IMR-90 (cell line): ENCODE results near the gene CYP46A1. TPM values are rescaled to one million over a fixed set of nuclear protein-coding genes. Genes with fewer than 3 reads are reported as not detected.

Source experiments
- ATAC-seq: fragments of 200-7000 bp; cut with Tn5 transposase; 2 replicates; pipeline ENCODE4 v1.9.1; 2020; ENCODE audit warnings: low read depth, mild to moderate bottlenecking, moderate library complexity
- BruUV-seq: library from RNA; stranded (reverse); fragments of 400-500 nt; replicated peaks from 2 replicates; lab custom pipeline; 2021; lab: Mats Ljungman, UMichigan
- CTCF ChIA-PET: fragments of 300-600 bp; formaldehyde crosslinking; extraction: SDS; loops from one replicate; lab custom pipeline; 2021; ENCODE audit warnings: antibody characterized with exemption; lab: Yijun Ruan, JAX
- POLR2A ChIA-PET: fragments of 300-600 bp; sonication (Branson Sonifier 250); formaldehyde crosslinking; loops from one replicate; lab custom pipeline; 2022; ENCODE audit warnings: antibody characterized with exemption; ENCODE audit not compliant: unreplicated experiment; lab: Charles Lee
- DNase-seq: peaks from one replicate; pipeline ENCODE4 v3.0.0; 2013
- H2AFZ ChIP-seq: replicated peaks from 2 replicates; pipeline ENCODE3; 2013; ENCODE audit warnings: low read length, mild to moderate bottlenecking; ENCODE audit not compliant: poor library complexity
- H2AK5ac ChIP-seq: 2 replicates; pipeline ENCODE4 v1.6.1; 2013; ENCODE audit warnings: low read depth, low read length, inconsistent platforms
- H2AK9ac ChIP-seq: replicated peaks from 2 replicates; pipeline ENCODE3; 2013; ENCODE audit warnings: mild to moderate bottlenecking, low read depth, low read length, moderate library complexity; ENCODE audit not compliant: poor library complexity
- H2BK120ac ChIP-seq: 2 replicates; pipeline ENCODE4 v1.6.1; 2013; ENCODE audit warnings: low read depth, low read length, inconsistent platforms
- H2BK15ac ChIP-seq: 3 replicates; pipeline ENCODE4 v1.6.1; 2013; ENCODE audit warnings: low read depth, low read length, inconsistent platforms
- H2BK20ac ChIP-seq: 2 replicates; pipeline ENCODE4 v1.6.1; 2013; ENCODE audit warnings: low read depth, mild to moderate bottlenecking, inconsistent platforms, low read length, moderate library complexity
- H2BK5ac ChIP-seq: 2 replicates; pipeline ENCODE4 v1.6.1; 2013; ENCODE audit warnings: mild to moderate bottlenecking, low read depth, low read length, inconsistent platforms; ENCODE audit not compliant: poor library complexity, severe bottlenecking
- H3K14ac ChIP-seq: replicated peaks from 2 replicates; pipeline ENCODE4 v1.6.1; 2013; ENCODE audit warnings: low read depth, low read length, inconsistent platforms
- H3K18ac ChIP-seq: 2 replicates; pipeline ENCODE4 v1.6.1; 2013; ENCODE audit warnings: low read depth, low read length, control low read depth
- H3K23ac ChIP-seq: 2 replicates; pipeline ENCODE4 v1.6.1; 2013; ENCODE audit warnings: low read depth, low read length, inconsistent platforms
- H3K27ac ChIP-seq: 2 replicates; pipeline ENCODE4 v1.5.1; 2013; ENCODE audit warnings: mild to moderate bottlenecking, control low read depth, low read length; ENCODE audit not compliant: insufficient read depth
- H3K27me3 ChIP-seq: 2 replicates; pipeline ENCODE4 v1.6.1; 2013; ENCODE audit warnings: low read length; ENCODE audit not compliant: control insufficient read depth, insufficient read depth
- H3K36me3 ChIP-seq: 2 replicates; pipeline ENCODE4 v1.6.1; 2013; ENCODE audit warnings: low read length, mixed read lengths; ENCODE audit not compliant: control insufficient read depth, insufficient read depth
- H3K4ac ChIP-seq: 2 replicates; pipeline ENCODE4 v1.6.1; 2013; ENCODE audit warnings: low read depth, low read length, inconsistent platforms
- H3K4me1 ChIP-seq: 2 replicates; pipeline ENCODE4 v1.6.1; 2013; ENCODE audit warnings: low read length, mixed read lengths; ENCODE audit not compliant: control insufficient read depth, insufficient read depth
- H3K4me2 ChIP-seq: 2 replicates; pipeline ENCODE4 v1.6.1; 2013; ENCODE audit warnings: low read depth, mild to moderate bottlenecking, control low read depth, low read length, moderate library complexity
- H3K4me3 ChIP-seq: 2 replicates; pipeline ENCODE4 v1.5.1; 2013; ENCODE audit warnings: low read depth, mild to moderate bottlenecking, control low read depth, low read length, moderate library complexity; ENCODE audit not compliant: insufficient read depth
- H3K56ac ChIP-seq: 2 replicates; pipeline ENCODE4 v1.6.1; 2013; ENCODE audit warnings: low read length, inconsistent platforms; ENCODE audit not compliant: insufficient read depth; ENCODE audit errors: extremely low read depth
- H3K79me1 ChIP-seq, 2 experiments: 2 replicates each; pipeline ENCODE4 v1.6.1; 2013; ENCODE audit warnings: low read length in 2 of 2, inconsistent platforms in 1 of 2, low read depth in 1 of 2
- H3K9ac ChIP-seq: 2 replicates; pipeline ENCODE4 v1.6.1; 2013; ENCODE audit warnings: low read depth, low read length, control low read depth
- H3K9me1 ChIP-seq: 2 replicates; pipeline ENCODE4 v1.6.1; 2013; ENCODE audit warnings: low read length, inconsistent platforms; ENCODE audit not compliant: insufficient read depth
- H3K9me3 ChIP-seq: 2 replicates; pipeline ENCODE4 v1.6.1; 2013; ENCODE audit warnings: low read length; ENCODE audit not compliant: control insufficient read depth, insufficient read depth
- H4K20me1 ChIP-seq: 2 replicates; pipeline ENCODE4 v1.6.1; 2013; ENCODE audit warnings: low read length, inconsistent platforms; ENCODE audit not compliant: insufficient read depth
- H4K5ac ChIP-seq: 2 replicates; pipeline ENCODE4 v1.6.1; 2013; ENCODE audit warnings: mild to moderate bottlenecking, low read depth, low read length, control low read depth
- H4K8ac ChIP-seq, 2 experiments: 2 replicates each; pipeline ENCODE4 v1.6.1; 2013; ENCODE audit warnings: low read depth in 2 of 2, low read length in 2 of 2, control low read depth in 1 of 2, inconsistent platforms in 1 of 2
- H4K91ac ChIP-seq: 2 replicates; pipeline ENCODE4 v1.6.1; 2013; ENCODE audit warnings: low read depth, low read length, inconsistent platforms; ENCODE audit not compliant: insufficient read depth
- BHLHE40 ChIP-seq: fragments of 150-350 bp; IDR thresholded peaks from 2 replicates; pipeline ENCODE4 v1.6.1; 2016; ENCODE audit warnings: mild to moderate bottlenecking, low read depth, low read length
- CEBPB ChIP-seq: IDR thresholded peaks from 2 replicates; pipeline ENCODE4 v1.6.1; 2012; ENCODE audit warnings: low read depth, low read length, improper control_type of control experiment
- CHD1 ChIP-seq: IDR thresholded peaks from 2 replicates; pipeline ENCODE4 v1.6.1; 2012; ENCODE audit warnings: low read depth, low read length, improper control_type of control experiment
- FOS ChIP-seq: fragments of 150-350 bp; IDR thresholded peaks from 2 replicates; pipeline ENCODE4 v1.6.1; 2016; ENCODE audit warnings: low read depth, low read length
- MAFK ChIP-seq: IDR thresholded peaks from 2 replicates; pipeline ENCODE4 v1.6.1; 2012; ENCODE audit warnings: low read depth, low read length, improper control_type of control experiment
- MAZ ChIP-seq: IDR thresholded peaks from 2 replicates; pipeline ENCODE4 v1.6.1; 2012; ENCODE audit warnings: low read depth, mild to moderate bottlenecking, low read length, improper control_type of control experiment, moderate library complexity, borderline replicate concordance
- MXI1 ChIP-seq: IDR thresholded peaks from 2 replicates; pipeline ENCODE4 v1.6.1; 2012; ENCODE audit warnings: low read depth, mild to moderate bottlenecking, low read length, moderate library complexity, borderline replicate concordance
- NFE2L2 ChIP-seq: fragments of 150-350 bp; IDR thresholded peaks from 2 replicates; pipeline ENCODE4 v1.6.1; 2016; ENCODE audit warnings: low read depth, mild to moderate bottlenecking, low read length
- POLR2A ChIP-seq: IDR thresholded peaks from 2 replicates; pipeline ENCODE4 v1.6.1; 2012; ENCODE audit warnings: mild to moderate bottlenecking, low read depth, low read length
- RAD21 ChIP-seq: IDR thresholded peaks from 2 replicates; pipeline ENCODE4 v1.6.1; 2012; ENCODE audit warnings: low read length, improper control_type of control experiment
- RCOR1 ChIP-seq: IDR thresholded peaks from 2 replicates; pipeline ENCODE4 v1.6.1; 2012; ENCODE audit warnings: mild to moderate bottlenecking, low read length, improper control_type of control experiment; ENCODE audit not compliant: insufficient replicate concordance
- RFX5 ChIP-seq: IDR thresholded peaks from 2 replicates; pipeline ENCODE4 v1.8.0; 2012; ENCODE audit warnings: low read depth, mild to moderate bottlenecking, low read length, moderate library complexity
- SMC3 ChIP-seq: fragments of 150-350 bp; IDR thresholded peaks from 2 replicates; pipeline ENCODE4 v1.6.1; 2016; ENCODE audit warnings: low read depth, mild to moderate bottlenecking, antibody characterized with exemption, low read length, moderate library complexity
- WGBS, 2 experiments: methylation state at CpG; one replicate each; pipeline versions ENCODE4 v1.1.5 to v1.1.7; 2013; ENCODE audit warnings: missing lambda C conversion rate in 2 of 2; ENCODE audit not compliant: insufficient read length in 1 of 2; ENCODE audit errors: extremely low coverage in 2 of 2; 5-methylcytosine and 5-hydroxymethylcytosine counted together
- dilution Hi-C: fragments of 300-500 bp; cut with HindIII; formaldehyde crosslinking; loops from one replicate; pipeline ENCODE4 v1.14.3; 2018; ENCODE audit warnings: low sequenced_read_pairs; ENCODE audit not compliant: unreplicated experiment
- in situ Hi-C: fragments of 300-500 bp; cut with MboI; formaldehyde crosslinking; loops from 3 replicates; pipeline ENCODE4 v1.14.3; 2019; ENCODE audit warnings: low sequenced_read_pairs, inconsistent platforms, mixed read lengths
- intact Hi-C: fragments of 100-400 bp; cut with micrococcal nuclease; formaldehyde crosslinking; loops from 2 replicates; pipeline ENCODE4 v1.10.0; 2022
- polyA plus RNA-seq, 3 experiments: library from polyadenylated mRNA; depleted of rRNA; stranded (reverse); fragments of >200 nt; gene quantifications; 2 replicates each; pipeline ENCODE4 v1.2.3, GENCODE V29; 2012; ENCODE audit warnings: low replicate concordance in 1 of 3
- total RNA-seq: library from RNA; depleted of rRNA; stranded (reverse); fragments of >200 nt; gene quantifications from 2 replicates; pipeline ENCODE4 v1.2.3, GENCODE V29; 2012
- TF ChIP-seq, protein P1 (sequence below): conservative IDR thresholded peaks from 2 replicates; pipeline ENCODE4 v1.5.1; 2012; ENCODE audit warnings: mild to moderate bottlenecking, low read depth, low read length, improper control_type of control experiment
- TF ChIP-seq, protein P2 (sequence below): fragments of 150-350 bp; IDR thresholded peaks from 2 replicates; pipeline ENCODE4 v1.6.1; 2017; ENCODE audit warnings: mild to moderate bottlenecking, antibody characterized with exemption, low read length, low read depth
- TF ChIP-seq, protein P3 (sequence below): fragments of 150-350 bp; IDR thresholded peaks from 2 replicates; pipeline ENCODE4 v1.6.1; 2016; ENCODE audit warnings: low read depth, mild to moderate bottlenecking, low read length, moderate library complexity, borderline replicate concordance

Gene CYP46A1
- total and polyA plus RNA-seq, 2 of the 4 experiments (the other 2 are of a cell fraction), result 0.18 to 0.31 TPM

DNA sequence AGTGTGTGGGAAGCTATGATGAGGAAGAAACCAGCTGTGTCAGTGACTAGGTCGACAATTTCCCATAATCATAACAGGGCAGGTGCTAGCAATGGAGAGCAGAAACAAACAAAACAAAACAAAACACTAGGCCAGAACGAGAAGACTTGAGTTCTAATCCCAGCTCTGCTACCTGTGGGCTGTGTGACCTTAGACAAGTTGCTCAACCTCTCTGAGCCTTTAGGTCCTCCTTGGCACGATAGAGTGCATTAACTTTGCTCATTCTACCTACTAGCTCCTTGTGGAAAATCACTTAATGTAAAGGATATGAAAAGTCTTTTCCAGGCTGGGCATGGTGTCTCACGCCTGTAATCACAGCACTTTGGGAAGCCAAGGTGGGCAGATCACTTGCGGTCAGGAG, 27.9 kb upstream of the CYP46A1 start:
- Histone ChIP-seq H2AK9ac (no peak overlapping the region), H2BK20ac (no peak overlapping the region), H3K27me3 (peaks cover 34% of the 10 kb centered on the region), H2BK15ac (no peak overlapping the region), H3K36me3 (no peaks in the 10 kb centered on the region), H2AFZ (no peak overlapping the region), H3K9ac (no peak overlapping the region), H4K20me1 (no peaks in the 10 kb centered on the region), H3K9me3 (no peaks in the 10 kb centered on the region), H3K27ac (no peak overlapping the region), H3K4me3 (no peak overlapping the region), H3K14ac (no peak overlapping the region), H2BK120ac (no peak overlapping the region), H2AK5ac (no peak overlapping the region), H3K9me1 (peaks cover 7% of the 10 kb centered on the region; the same call in 1 of the 2 replicates), H3K79me1 (no peaks in the 10 kb centered on the region), H3K18ac (no peak overlapping the region), H4K8ac (no peak overlapping the region), H3K56ac (no peak overlapping the region), H4K91ac (no peak overlapping the region), H3K23ac (no peak overlapping the region), H4K5ac (no peak overlapping the region), H3K4me1 (peaks cover 3% of the 10 kb centered on the region; the same call in 1 of the 2 replicates), H3K4me2 (no peak overlapping the region), H3K4ac (no peak overlapping the region), H2BK5ac (no peak overlapping the region)
- ChIA-PET POLR2A (no interaction called here), CTCF (no interaction called here)
- BruUV-seq, result no TSS peak
- in situ Hi-C loops, result no loop called here
- intact Hi-C loops, result no loop called here
- dilution Hi-C loops, result no loop called here
- ATAC-seq (no peak), DNase-seq (no peak)
- TF ChIP-seq MAFK, result no peak
- TF ChIP-seq SMC3, result no peak
- TF ChIP-seq RFX5, result no peak
- no peak for TF ChIP-seq CEBPB
- no peak for TF ChIP-seq RAD21
- TF ChIP-seq, protein P1, sequence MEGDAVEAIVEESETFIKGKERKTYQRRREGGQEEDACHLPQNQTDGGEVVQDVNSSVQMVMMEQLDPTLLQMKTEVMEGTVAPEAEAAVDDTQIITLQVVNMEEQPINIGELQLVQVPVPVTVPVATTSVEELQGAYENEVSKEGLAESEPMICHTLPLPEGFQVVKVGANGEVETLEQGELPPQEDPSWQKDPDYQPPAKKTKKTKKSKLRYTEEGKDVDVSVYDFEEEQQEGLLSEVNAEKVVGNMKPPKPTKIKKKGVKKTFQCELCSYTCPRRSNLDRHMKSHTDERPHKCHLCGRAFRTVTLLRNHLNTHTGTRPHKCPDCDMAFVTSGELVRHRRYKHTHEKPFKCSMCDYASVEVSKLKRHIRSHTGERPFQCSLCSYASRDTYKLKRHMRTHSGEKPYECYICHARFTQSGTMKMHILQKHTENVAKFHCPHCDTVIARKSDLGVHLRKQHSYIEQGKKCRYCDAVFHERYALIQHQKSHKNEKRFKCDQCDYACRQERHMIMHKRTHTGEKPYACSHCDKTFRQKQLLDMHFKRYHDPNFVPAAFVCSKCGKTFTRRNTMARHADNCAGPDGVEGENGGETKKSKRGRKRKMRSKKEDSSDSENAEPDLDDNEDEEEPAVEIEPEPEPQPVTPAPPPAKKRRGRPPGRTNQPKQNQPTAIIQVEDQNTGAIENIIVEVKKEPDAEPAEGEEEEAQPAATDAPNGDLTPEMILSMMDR, result no peak
- TF ChIP-seq NFE2L2, result no peak
- TF ChIP-seq, protein P2, sequence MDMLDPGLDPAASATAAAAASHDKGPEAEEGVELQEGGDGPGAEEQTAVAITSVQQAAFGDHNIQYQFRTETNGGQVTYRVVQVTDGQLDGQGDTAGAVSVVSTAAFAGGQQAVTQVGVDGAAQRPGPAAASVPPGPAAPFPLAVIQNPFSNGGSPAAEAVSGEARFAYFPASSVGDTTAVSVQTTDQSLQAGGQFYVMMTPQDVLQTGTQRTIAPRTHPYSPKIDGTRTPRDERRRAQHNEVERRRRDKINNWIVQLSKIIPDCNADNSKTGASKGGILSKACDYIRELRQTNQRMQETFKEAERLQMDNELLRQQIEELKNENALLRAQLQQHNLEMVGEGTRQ, result no peak
- no peak for TF ChIP-seq MAZ
- no peak for TF ChIP-seq FOS
- TF ChIP-seq BHLHE40, result no peak
- no peak for TF ChIP-seq CHD1
- TF ChIP-seq MXI1, result no peak
- TF ChIP-seq, protein P3, sequence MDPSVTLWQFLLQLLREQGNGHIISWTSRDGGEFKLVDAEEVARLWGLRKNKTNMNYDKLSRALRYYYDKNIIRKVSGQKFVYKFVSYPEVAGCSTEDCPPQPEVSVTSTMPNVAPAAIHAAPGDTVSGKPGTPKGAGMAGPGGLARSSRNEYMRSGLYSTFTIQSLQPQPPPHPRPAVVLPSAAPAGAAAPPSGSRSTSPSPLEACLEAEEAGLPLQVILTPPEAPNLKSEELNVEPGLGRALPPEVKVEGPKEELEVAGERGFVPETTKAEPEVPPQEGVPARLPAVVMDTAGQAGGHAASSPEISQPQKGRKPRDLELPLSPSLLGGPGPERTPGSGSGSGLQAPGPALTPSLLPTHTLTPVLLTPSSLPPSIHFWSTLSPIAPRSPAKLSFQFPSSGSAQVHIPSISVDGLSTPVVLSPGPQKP, result no peak
- TF ChIP-seq RCOR1, result no peak
- TF ChIP-seq POLR2A, result no peak
- 33% methylated on average over 1 of the region's 5 CpGs; no CpG with 5 or more reads in 1 of the 2 experiments for WGBS, 2 experiments
